Epithelial cell of prostate (primary cell): ENCODE data around the gene LRRC55.

Experiments
- DNase-seq: peaks from one replicate; pipeline ENCODE4 v3.0.0-alpha.2; 2011; ENCODE audit warnings: low read depth, low spot score
- H3K27ac ChIP-seq: fragments of 450-650 bp; 2 replicates; pipeline ENCODE4 v1.5.1; 2017; ENCODE audit warnings: mild to moderate bottlenecking

The LRRC55 gene

GRCh38 chr11:57230791-57231538, 49.2 kb downstream of the LRRC55 start:
- DNase-seq, result no peak
- no peak overlapping the region for H3K27ac ChIP-seq

- DNase-seq, result no peak
- no peak overlapping the region for H3K27ac ChIP-seq
Measured at GRCh38 chr11:57231539-57232253, 49.9 kb downstream of the LRRC55 start.

GRCh38 chr11:57233702-57234101, 51.9 kb downstream of the LRRC55 start:
- no peak for DNase-seq

GRCh38 chr11:57235761-57236703, 54.3 kb downstream of the LRRC55 start:
- DNase-seq, result no peak
- H3K27ac ChIP-seq, result no peak overlapping the region

More at GRCh38 chr11:57233702-57234101, 51.9 kb downstream of the LRRC55 start:
- no peak overlapping the region for H3K27ac ChIP-seq

GRCh38 chr11:57237204-57237681, 55.5 kb downstream of the LRRC55 start, which contains the start of gene APLNR:
Gene APLNR (minus strand): TSS chr11:57237250. CDS start chr11:57237004, 246 bp downstream.
- H3K27ac ChIP-seq, result no peak within 1 kb of the TSS
- no peak for DNase-seq

- no peak for DNase-seq
- H3K27ac ChIP-seq, result no peak overlapping the region
Measured at GRCh38 chr11:57239348-57239747, 57.6 kb downstream of the LRRC55 start.

GRCh38 chr11:57240007-57240406, 58.3 kb downstream of the LRRC55 start:
- H3K27ac ChIP-seq, result no peak overlapping the region
- DNase-seq, result no peak

GRCh38 chr11:57240757-57241156, 59.0 kb downstream of the LRRC55 start:
- H3K27ac ChIP-seq, result no peak overlapping the region
- no peak for DNase-seq
